ENCODE data around the gene TCF4. TPM values are rescaled to one million over a fixed set of nuclear protein-coding genes. Genes with fewer than 3 reads are reported as not detected.

Gene TCF4
- total RNA-seq, 1 donor from 2014 or later, result 77.3 TPM

GRCh38 chr18:55310863-55311262, 277.1 kb downstream of the TCF4 start:
- Mint-ChIP-seq H3K27me3 (ENCODE audit: unreplicated experiment) (no peaks in the 10 kb centered on the region), H3K9me3 (ENCODE audit: unreplicated experiment) (no peaks in the 10 kb centered on the region), H3K4me3 (ENCODE audit: unreplicated experiment) (no peak overlapping the region), H3K4me1 (ENCODE audit: unreplicated experiment) (peaks cover 20% of the 10 kb centered on the region), H3K36me3 (ENCODE audit: unreplicated experiment) (peaks cover 2% of the 10 kb centered on the region), H3K27ac (ENCODE audit: unreplicated experiment) (no peak overlapping the region)
- no peak for TF ChIP-seq CTCF (IDR thresholded peaks at IDR 0.05)
- DNase-seq (ENCODE audit: extremely low spot score, unreplicated experiment), result no peak

GRCh38 chr18:55310044-55310676, 277.8 kb downstream of the TCF4 start:
- DNase-seq (ENCODE audit: extremely low spot score, unreplicated experiment), result no peak
- no peak overlapping the region for H3K4me3 Mint-ChIP-seq (ENCODE audit: unreplicated experiment)
- peaks cover 22% of the 10 kb centered on the region for H3K4me1 Mint-ChIP-seq (ENCODE audit: unreplicated experiment)
- H3K27me3 Mint-ChIP-seq (ENCODE audit: unreplicated experiment), result no peaks in the 10 kb centered on the region
- no peaks in the 10 kb centered on the region for H3K9me3 Mint-ChIP-seq (ENCODE audit: unreplicated experiment)
- no peak for TF ChIP-seq CTCF (IDR thresholded peaks at IDR 0.05)
- H3K27ac Mint-ChIP-seq (ENCODE audit: unreplicated experiment), result no peak overlapping the region
- peaks cover 2% of the 10 kb centered on the region for H3K36me3 Mint-ChIP-seq (ENCODE audit: unreplicated experiment)

- Mint-ChIP-seq H3K36me3 (ENCODE audit: unreplicated experiment) (peaks cover 2% of the 10 kb centered on the region), H3K27ac (ENCODE audit: unreplicated experiment) (no peak overlapping the region), H3K4me1 (ENCODE audit: unreplicated experiment) (peaks cover 18% of the 10 kb centered on the region), H3K9me3 (ENCODE audit: unreplicated experiment) (no peaks in the 10 kb centered on the region), H3K4me3 (ENCODE audit: unreplicated experiment) (no peak overlapping the region), H3K27me3 (ENCODE audit: unreplicated experiment) (no peaks in the 10 kb centered on the region)
- no peak for TF ChIP-seq CTCF (IDR thresholded peaks at IDR 0.05)
- no peak for DNase-seq (ENCODE audit: extremely low spot score, unreplicated experiment)
Observed at GRCh38 chr18:55309249-55309648, 278.7 kb downstream of the TCF4 start.

GRCh38 chr18:55307505-55307904, 280.5 kb downstream of the TCF4 start:
- no peaks in the 10 kb centered on the region for H3K27me3 Mint-ChIP-seq (ENCODE audit: unreplicated experiment)
- no peak for TF ChIP-seq CTCF (IDR thresholded peaks at IDR 0.05)
- no peak for DNase-seq (ENCODE audit: extremely low spot score, unreplicated experiment)
- H3K4me3 Mint-ChIP-seq (ENCODE audit: unreplicated experiment), result no peak overlapping the region
- H3K27ac Mint-ChIP-seq (ENCODE audit: unreplicated experiment), result no peak overlapping the region
- H3K36me3 Mint-ChIP-seq (ENCODE audit: unreplicated experiment), result peaks cover 2% of the 10 kb centered on the region
- H3K4me1 Mint-ChIP-seq (ENCODE audit: unreplicated experiment), result peaks cover 20% of the 10 kb centered on the region
- H3K9me3 Mint-ChIP-seq (ENCODE audit: unreplicated experiment), result no peaks in the 10 kb centered on the region

- no peak for TF ChIP-seq CTCF (IDR thresholded peaks at IDR 0.05)
- no peak overlapping the region for H3K27ac Mint-ChIP-seq (ENCODE audit: unreplicated experiment)
- H3K36me3 Mint-ChIP-seq (ENCODE audit: unreplicated experiment), result peaks cover 2% of the 10 kb centered on the region
- peaks cover 27% of the 10 kb centered on the region for H3K4me1 Mint-ChIP-seq (ENCODE audit: unreplicated experiment)
- no peak for DNase-seq (ENCODE audit: extremely low spot score, unreplicated experiment)
- H3K27me3 Mint-ChIP-seq (ENCODE audit: unreplicated experiment), result no peaks in the 10 kb centered on the region
- no peak overlapping the region for H3K4me3 Mint-ChIP-seq (ENCODE audit: unreplicated experiment)
- no peaks in the 10 kb centered on the region for H3K9me3 Mint-ChIP-seq (ENCODE audit: unreplicated experiment)
Observed at GRCh38 chr18:55306359-55307024, 281.5 kb downstream of the TCF4 start.

Data from osteocyte (in vitro differentiated cells).